Rectal smooth muscle tissue (tissue), 1 donor: ENCODE results near the gene TTC9C.

Experiments
- H3K27ac ChIP-seq: one replicate; pipeline ENCODE4 v1.7.0; 2013; ENCODE audit warnings: low read depth, low read length, inconsistent platforms
- H3K27me3 ChIP-seq: one replicate; pipeline ENCODE4 v1.7.0; 2013; ENCODE audit warnings: low read length; ENCODE audit not compliant: control insufficient read depth, insufficient read depth
- H3K36me3 ChIP-seq: one replicate; pipeline ENCODE4 v1.7.0; 2013; ENCODE audit warnings: low read length; ENCODE audit not compliant: control insufficient read depth, insufficient read depth
- H3K4me1 ChIP-seq: one replicate; pipeline ENCODE4 v1.7.0; 2013; ENCODE audit warnings: low read length; ENCODE audit not compliant: control insufficient read depth, insufficient read depth
- H3K4me3 ChIP-seq: one replicate; pipeline ENCODE4 v1.7.0; 2013; ENCODE audit warnings: low read length
- H3K9ac ChIP-seq: one replicate; pipeline ENCODE4 v1.7.0; 2013; ENCODE audit warnings: low read length

TTC9C gene

DNA sequence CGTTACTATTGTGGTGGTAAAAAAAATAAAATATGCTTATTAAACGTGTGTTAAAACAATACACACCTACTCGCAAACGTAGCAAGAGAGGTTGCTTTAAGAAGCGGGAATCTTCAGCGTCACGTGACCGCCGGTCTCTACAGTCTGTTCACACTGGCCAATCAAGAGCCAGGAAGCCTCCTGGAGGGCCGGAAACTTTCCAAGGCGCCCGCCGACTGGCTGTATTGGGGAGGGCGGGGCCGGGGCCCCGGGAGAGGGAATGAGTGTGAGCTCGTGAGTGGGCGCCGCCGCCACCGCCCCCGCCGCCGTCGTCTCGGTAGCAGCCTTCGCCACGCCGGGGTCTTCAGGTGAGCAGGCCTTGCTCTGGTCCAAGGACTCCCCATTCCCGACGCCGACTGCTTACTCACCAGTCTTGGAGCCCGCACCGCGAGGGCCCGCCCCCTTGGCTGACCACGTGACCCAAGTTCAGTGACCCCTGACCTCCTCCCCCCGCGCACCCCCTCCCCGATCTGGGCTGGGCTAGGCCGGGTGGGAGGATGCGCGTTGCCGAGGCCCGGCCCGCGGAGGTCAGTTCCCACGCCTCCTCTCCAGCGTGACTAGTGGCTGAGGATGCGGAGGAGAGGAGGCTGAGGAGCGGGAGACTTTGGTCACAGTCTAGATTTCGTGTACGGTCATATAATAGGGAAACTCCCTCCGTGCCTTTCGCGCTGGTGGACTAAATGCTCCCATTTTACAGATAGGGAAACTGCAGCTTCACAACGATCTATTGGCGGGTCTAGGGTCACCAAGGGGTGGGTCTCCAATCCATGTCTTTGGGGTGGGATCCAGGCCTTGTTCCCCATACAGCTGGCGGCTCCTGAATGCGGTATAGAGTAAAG lies 43.1 kb downstream of the TTC9C start, which contains the start of gene TAF6L:
TSS of gene TAF6L (plus strand) at position 253 of the 878 bp plus-strand sequence. CDS start 4,388 bp downstream, outside the sequence.
- Histone ChIP-seq H3K36me3 (peaks cover 14% of the 10 kb centered on the region), H3K27me3 (no peaks in the 10 kb centered on the region), H3K4me3 (peak within 1 kb of the TSS; percentile 87), H3K9ac (peak within 1 kb of the TSS; percentile 76), H3K27ac (peak within 1 kb of the TSS; percentile 96), H3K4me1 (peaks cover 18% of the 10 kb centered on the region)

DNA sequence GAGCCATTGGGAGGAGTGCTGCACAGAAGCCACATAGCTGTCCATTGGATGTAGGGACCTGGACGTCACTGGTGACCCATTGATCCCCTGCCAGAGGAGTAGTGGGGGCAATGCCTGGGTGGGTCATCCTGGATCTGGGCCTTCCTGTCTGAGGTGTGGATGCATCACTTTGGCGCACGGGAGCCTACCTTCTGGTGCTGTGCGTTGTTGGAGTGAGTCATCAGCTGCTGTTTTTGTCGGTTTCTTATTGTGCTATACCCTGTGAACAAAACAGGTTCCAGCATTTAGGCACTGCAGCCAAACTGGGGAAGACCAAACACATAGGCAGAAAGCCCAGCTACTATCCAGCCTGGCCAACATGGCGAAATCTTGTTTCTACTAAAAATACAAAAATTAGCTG lies 46.1 kb downstream of the TTC9C start:
- Histone ChIP-seq H3K4me3 (no peak overlapping the region), H3K4me1 (peaks cover 18% of the 10 kb centered on the region), H3K27ac (no peak overlapping the region), H3K36me3 (peaks cover 11% of the 10 kb centered on the region), H3K27me3 (no peaks in the 10 kb centered on the region), H3K9ac (no peak overlapping the region)

DNA sequence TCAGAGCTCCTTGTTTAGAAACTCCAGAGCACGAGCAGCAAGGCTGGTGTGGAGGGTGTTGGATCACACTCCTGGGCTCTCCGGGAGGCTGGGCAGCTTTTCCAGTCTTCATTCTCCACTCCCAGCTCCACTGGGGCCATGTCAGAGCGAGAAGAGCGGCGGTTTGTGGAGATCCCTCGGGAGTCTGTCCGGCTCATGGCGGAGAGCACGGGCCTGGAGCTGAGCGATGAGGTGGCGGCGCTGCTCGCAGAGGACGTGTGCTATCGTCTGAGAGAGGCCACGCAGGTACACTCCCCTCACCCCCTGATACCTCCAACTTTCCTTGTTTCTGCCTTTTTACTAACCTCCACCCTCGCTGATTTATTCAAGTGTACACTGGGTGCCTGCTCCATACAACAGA lies 47.4 kb downstream of the TTC9C start:
- Histone ChIP-seq H3K27ac (no peak overlapping the region), H3K4me3 (no peak overlapping the region), H3K9ac (no peak overlapping the region), H3K36me3 (peaks cover 11% of the 10 kb centered on the region), H3K4me1 (peaks cover 8% of the 10 kb centered on the region), H3K27me3 (no peaks in the 10 kb centered on the region)

DNA sequence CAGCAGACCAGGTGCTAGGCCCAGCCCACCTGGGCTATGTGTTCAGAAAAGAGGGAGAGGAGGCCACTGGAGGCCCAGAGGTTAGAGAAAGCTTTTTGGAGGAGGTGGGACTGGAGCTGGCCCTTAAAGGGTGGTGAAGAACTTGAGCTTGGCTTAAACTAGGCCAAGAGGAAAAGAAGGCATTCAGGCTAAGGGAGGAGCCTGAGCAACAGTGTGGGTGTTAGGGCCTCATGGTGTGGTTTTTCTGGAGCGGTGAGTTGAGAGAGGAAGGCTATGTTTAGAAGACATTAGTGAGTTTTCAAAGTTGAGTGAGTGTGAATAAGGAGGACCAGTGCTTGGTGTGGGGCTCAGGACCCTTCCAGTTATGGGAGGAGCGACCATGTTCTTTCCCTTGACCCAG lies 49.1 kb downstream of the TTC9C start:
- no peak overlapping the region for H3K4me3 ChIP-seq
- no peak overlapping the region for H3K9ac ChIP-seq
- H3K36me3 ChIP-seq: peaks cover 16% of the 10 kb centered on the region
- no peak overlapping the region for H3K27ac ChIP-seq
- H3K4me1 ChIP-seq: no peaks in the 10 kb centered on the region
- H3K27me3 ChIP-seq: no peaks in the 10 kb centered on the region

DNA sequence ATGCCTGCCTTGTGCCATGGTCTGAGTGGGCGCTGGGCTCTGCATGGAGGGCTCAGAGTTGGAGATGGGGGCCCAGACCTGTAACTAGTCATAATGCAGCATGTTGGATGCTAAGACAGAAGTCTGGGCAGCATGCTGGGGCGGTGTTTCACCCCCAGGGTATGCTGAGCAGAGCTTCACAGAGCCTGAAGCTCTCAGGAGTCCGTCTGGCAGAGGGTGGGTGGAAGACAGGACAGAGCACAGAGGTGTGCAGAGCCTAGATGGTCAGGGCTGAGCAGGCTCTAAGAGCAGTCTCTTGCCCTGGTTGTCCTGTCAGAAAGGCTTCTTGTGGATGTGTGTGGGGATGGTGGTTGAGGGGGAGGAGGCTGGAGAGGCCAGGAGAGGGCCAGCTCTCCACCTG lies 50.2 kb downstream of the TTC9C start:
- peaks cover 16% of the 10 kb centered on the region for H3K36me3 ChIP-seq
- H3K4me3 ChIP-seq: no peak overlapping the region
- H3K9ac ChIP-seq: no peak overlapping the region
- H3K27ac ChIP-seq: no peak overlapping the region
- no peaks in the 10 kb centered on the region for H3K27me3 ChIP-seq
- H3K4me1 ChIP-seq: no peaks in the 10 kb centered on the region

DNA sequence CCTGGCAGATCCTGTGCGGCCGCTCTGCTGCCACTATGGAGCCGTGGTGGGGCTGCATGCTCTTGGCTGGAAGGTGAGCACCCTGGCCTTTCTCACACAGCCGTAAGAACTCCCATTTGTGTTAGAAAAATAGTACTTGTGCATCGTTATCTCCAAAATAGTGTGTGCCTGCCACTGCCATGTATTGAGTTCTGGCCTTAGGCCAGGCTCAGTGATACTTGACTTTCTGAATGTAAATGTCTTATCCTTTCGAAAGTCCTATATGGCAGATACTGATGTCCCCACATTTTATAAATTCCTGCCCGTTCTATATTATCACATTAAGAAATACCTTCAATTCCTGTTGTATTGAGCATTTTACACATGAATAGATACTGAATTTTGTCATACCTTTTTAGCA lies 54.5 kb downstream of the TTC9C start:
- H3K27ac ChIP-seq: no peak overlapping the region
- H3K4me3 ChIP-seq: no peak overlapping the region
- no peak overlapping the region for H3K9ac ChIP-seq
- H3K36me3 ChIP-seq: peaks cover 6% of the 10 kb centered on the region
- peaks cover 6% of the 10 kb centered on the region for H3K4me1 ChIP-seq
- H3K27me3 ChIP-seq: no peaks in the 10 kb centered on the region

DNA sequence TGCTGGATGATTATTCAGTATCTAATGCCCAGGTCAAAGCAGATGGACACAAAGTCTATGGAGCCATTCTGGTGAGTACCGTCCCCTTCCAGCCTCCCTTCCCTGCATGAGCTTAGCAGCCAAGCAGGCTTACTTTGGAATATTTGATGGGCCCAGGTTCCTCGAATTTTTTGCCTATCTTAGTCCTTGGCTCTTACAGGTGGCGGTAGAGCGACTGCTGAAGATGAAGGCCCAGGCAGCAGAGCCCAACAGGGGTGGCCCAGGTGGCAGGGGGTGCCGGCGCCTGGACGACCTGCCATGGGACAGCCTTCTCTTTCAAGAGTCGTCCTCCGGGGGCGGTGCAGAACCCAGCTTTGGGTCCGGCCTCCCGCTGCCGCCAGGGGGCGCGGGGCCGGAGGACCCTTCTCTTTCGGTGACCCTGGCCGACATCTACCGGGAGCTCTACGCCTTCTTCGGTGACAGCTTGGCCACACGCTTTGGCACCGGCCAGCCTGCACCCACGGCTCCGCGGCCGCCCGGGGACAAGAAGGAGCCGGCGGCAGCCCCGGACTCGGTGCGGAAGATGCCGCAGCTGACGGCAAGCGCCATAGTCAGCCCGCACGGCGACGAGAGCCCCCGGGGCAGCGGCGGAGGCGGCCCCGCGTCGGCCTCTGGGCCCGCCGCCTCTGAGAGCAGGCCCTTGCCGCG lies 58.2 kb downstream of the TTC9C start:
- Histone ChIP-seq H3K27me3 (no peaks in the 10 kb centered on the region), H3K4me1 (peaks cover 9% of the 10 kb centered on the region), H3K36me3 (peaks cover 20% of the 10 kb centered on the region), H3K9ac (peak overlapping the region; percentile 68), H3K4me3 (peak overlapping the region; percentile 100), H3K27ac (peak overlapping the region; percentile 89)

DNA sequence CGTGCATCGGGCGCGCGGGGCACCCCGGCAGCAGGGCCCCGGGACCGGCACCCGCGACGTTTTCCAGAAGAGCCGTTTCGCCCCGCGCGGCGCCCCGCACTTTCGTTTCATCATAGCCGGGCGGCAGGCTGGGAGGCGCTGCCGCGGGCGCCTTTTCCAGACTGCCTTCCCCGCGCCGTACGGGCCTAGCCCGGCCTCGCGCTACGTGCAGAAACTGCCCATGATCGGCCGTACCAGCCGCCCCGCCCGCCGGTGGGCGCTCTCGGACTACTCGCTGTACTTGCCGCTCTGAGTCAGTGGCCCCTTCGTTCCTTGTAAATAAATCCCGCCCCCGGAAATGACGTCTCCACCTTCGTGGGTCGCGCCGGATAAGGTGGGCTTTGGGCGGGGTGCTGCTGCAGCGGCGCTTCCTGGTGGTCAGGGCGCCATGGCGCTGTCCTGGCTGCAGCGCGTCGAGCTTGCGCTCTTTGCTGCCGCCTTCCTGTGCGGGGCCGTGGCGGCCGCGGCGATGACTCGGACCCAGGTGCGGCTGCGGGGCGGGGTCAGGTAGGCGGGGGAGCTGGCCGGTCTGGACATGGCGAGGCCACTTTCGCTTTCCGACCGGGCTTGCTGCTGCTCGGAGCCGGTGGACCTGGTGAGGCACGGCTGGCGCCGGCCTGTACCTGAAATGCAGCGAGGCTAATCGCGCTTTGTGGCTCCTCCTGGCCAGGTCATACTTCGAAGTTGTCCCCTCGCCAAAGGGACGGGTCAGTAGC lies 58.9 kb downstream of the TTC9C start, which contains the start of gene TMEM179B:
TSS of gene TMEM179B (plus strand) at position 398 of the 755 bp plus-strand sequence. CDS start at position 428, 30 bp downstream.
- H3K27me3 ChIP-seq: no peaks in the 10 kb centered on the region
- peak within 1 kb of the TSS; percentile 100 for H3K4me3 ChIP-seq
- H3K27ac ChIP-seq: peak within 1 kb of the TSS; percentile 89
- H3K9ac ChIP-seq: peak within 1 kb of the TSS; percentile 99
- H3K36me3 ChIP-seq: peaks cover 15% of the 10 kb centered on the region
- peaks cover 11% of the 10 kb centered on the region for H3K4me1 ChIP-seq
